HG02970 (cell line): ENCODE results near the gene TRIM16.
"Not testable (repeated sequence)": the region's sequence is repeated elsewhere in the genome, so short reads cannot be mapped to it uniquely, and the experiment has no call there.

ENCODE experiments used
- ATAC-seq: cut with Tn5 transposase; IDR thresholded peaks from one replicate; pipeline ENCODE4 v1.9.1; 2021; ENCODE audit warnings: mild to moderate bottlenecking, moderate library complexity, moderate number of reproducible peaks; ENCODE audit not compliant: unreplicated experiment, low FRiP score

TRIM16 gene

GRCh38 chr17:15659663-15660062, 24.4 kb downstream of the TRIM16 start:
- ATAC-seq: no peak

GRCh38 chr17:15659236-15659635, 24.9 kb downstream of the TRIM16 start:
- no peak for ATAC-seq

GRCh38 chr17:15658296-15658695, 25.8 kb downstream of the TRIM16 start:
- ATAC-seq: no peak

- no peak for ATAC-seq
Observed at GRCh38 chr17:15657868-15658267, 26.2 kb downstream of the TRIM16 start.

GRCh38 chr17:15654886-15655561, 29.1 kb downstream of the TRIM16 start:
- no peak for ATAC-seq

- ATAC-seq: not testable (repeated sequence)
Observed at GRCh38 chr17:15654401-15654800, 29.7 kb downstream of the TRIM16 start.

- ATAC-seq: no peak
Observed at GRCh38 chr17:15652960-15653359, 31.2 kb downstream of the TRIM16 start.

- ATAC-seq: no peak
Observed at GRCh38 chr17:15651583-15652110, 32.5 kb downstream of the TRIM16 start.

GRCh38 chr17:15650741-15651582, 33.1 kb downstream of the TRIM16 start:
- ATAC-seq: no peak

GRCh38 chr17:15649861-15650421, 34.2 kb downstream of the TRIM16 start:
- no peak for ATAC-seq

- ATAC-seq: no peak
Observed at GRCh38 chr17:15648386-15648785, 35.7 kb downstream of the TRIM16 start.

GRCh38 chr17:15645942-15646312, 38.2 kb downstream of the TRIM16 start:
- not testable (repeated sequence) for ATAC-seq

- not testable (repeated sequence) for ATAC-seq
Observed at GRCh38 chr17:15645099-15645941, 38.8 kb downstream of the TRIM16 start.

- not testable (repeated sequence) for ATAC-seq
Observed at GRCh38 chr17:15642505-15643251, 41.4 kb downstream of the TRIM16 start.

GRCh38 chr17:15642014-15642413, 42.1 kb downstream of the TRIM16 start:
- ATAC-seq: not testable (repeated sequence)

GRCh38 chr17:15630930-15631453, 53.1 kb downstream of the TRIM16 start:
- ATAC-seq: not testable (repeated sequence)

- not testable (repeated sequence) for ATAC-seq
Observed at GRCh38 chr17:15629991-15630390, 54.1 kb downstream of the TRIM16 start.

- not testable (repeated sequence) for ATAC-seq
Observed at GRCh38 chr17:15623661-15624209, 60.4 kb downstream of the TRIM16 start.

- not testable (repeated sequence) for ATAC-seq
Observed at GRCh38 chr17:15623255-15623654, 60.9 kb downstream of the TRIM16 start.
